MM.1S (cell line): ENCODE results near the gene NFATC1.

Source experiments
- DNase-seq: peaks from one replicate; pipeline ENCODE4 v3.0.0-alpha.2; 2015
- H2AFZ ChIP-seq: fragments of 300-600 bp; sonication (generic); 2 replicates; pipeline ENCODE4 v1.6.0; 2016; ENCODE audit warnings: antibody characterized with exemption, low read length
- H3F3A ChIP-seq: fragments of 300-600 bp; sonication (generic); 2 replicates; pipeline ENCODE4 v1.6.1; 2016; ENCODE audit warnings: mild to moderate bottlenecking, antibody characterized with exemption, low read length, moderate library complexity, mixed read lengths; ENCODE audit not compliant: insufficient read depth
- H3K27ac ChIP-seq: fragments of 300-600 bp; sonication (generic); 2 replicates; pipeline ENCODE4 v1.5.1; 2016; ENCODE audit warnings: mild to moderate bottlenecking, low read length
- H3K27me3 ChIP-seq: fragments of 300-600 bp; sonication (generic); replicated peaks from 2 replicates; pipeline ENCODE4 v1.6.0; 2016; ENCODE audit warnings: low read length; ENCODE audit not compliant: insufficient read depth
- H3K36me3 ChIP-seq: fragments of 300-600 bp; sonication (generic); replicated peaks from 2 replicates; pipeline ENCODE4 v1.6.1; 2016; ENCODE audit warnings: mild to moderate bottlenecking, low read length, mixed read lengths; ENCODE audit not compliant: insufficient read depth
- H3K4me1 ChIP-seq: fragments of 300-600 bp; sonication (generic); 2 replicates; pipeline ENCODE4 v1.6.1; 2016; ENCODE audit warnings: low read length, mixed read lengths
- H3K4me2 ChIP-seq: fragments of 300-600 bp; sonication (generic); 2 replicates; pipeline ENCODE4 v1.6.0; 2016; ENCODE audit warnings: low read depth, low read length
- H3K4me3 ChIP-seq: fragments of 300-600 bp; sonication (generic); 2 replicates; pipeline ENCODE4 v1.5.1; 2016; ENCODE audit warnings: low read length, mixed read lengths
- H3K79me2 ChIP-seq: fragments of 300-600 bp; sonication (generic); 2 replicates; pipeline ENCODE4 v1.6.1; 2016; ENCODE audit warnings: mixed run types, low read length, mixed read lengths
- H3K9ac ChIP-seq: fragments of 300-600 bp; sonication (generic); 2 replicates; pipeline ENCODE4 v1.6.1; 2016; ENCODE audit warnings: low read length, mixed read lengths
- H3K9me2 ChIP-seq: fragments of 300-600 bp; sonication (generic); replicated peaks from 2 replicates; pipeline ENCODE4 v1.6.1; 2016; ENCODE audit warnings: mild to moderate bottlenecking, low read length, mixed read lengths; ENCODE audit not compliant: insufficient read depth
- H3K9me3 ChIP-seq: fragments of 300-600 bp; sonication (generic); replicated peaks from 2 replicates; pipeline ENCODE4 v1.6.1; 2016; ENCODE audit warnings: mild to moderate bottlenecking, low read length, mixed read lengths; ENCODE audit not compliant: insufficient read depth
- H4K20me1 ChIP-seq: fragments of 300-600 bp; sonication (generic); 2 replicates; pipeline ENCODE4 v1.6.1; 2016; ENCODE audit warnings: mild to moderate bottlenecking, low read length, moderate library complexity, mixed read lengths; ENCODE audit not compliant: insufficient read depth
- EZH2 ChIP-seq: fragments of 300-600 bp; sonication (generic); optimal IDR thresholded peaks from 2 replicates; pipeline ENCODE3; 2017; ENCODE audit warnings: low read depth, mild to moderate bottlenecking, antibody characterized with exemption, low read length, mixed read lengths
- EZH2phosphoT487 ChIP-seq: fragments of 300-600 bp; sonication (generic); IDR thresholded peaks from 2 replicates; pipeline ENCODE4 v1.6.1; 2018; ENCODE audit warnings: antibody characterized with exemption, low read length
- TF ChIP-seq, protein P1 (sequence below): fragments of 300-600 bp; sonication (generic); IDR thresholded peaks from 2 replicates; pipeline ENCODE4 v1.5.1; 2016; ENCODE audit warnings: antibody characterized with exemption, low read length, mixed read lengths

NFATC1 gene

DNA sequence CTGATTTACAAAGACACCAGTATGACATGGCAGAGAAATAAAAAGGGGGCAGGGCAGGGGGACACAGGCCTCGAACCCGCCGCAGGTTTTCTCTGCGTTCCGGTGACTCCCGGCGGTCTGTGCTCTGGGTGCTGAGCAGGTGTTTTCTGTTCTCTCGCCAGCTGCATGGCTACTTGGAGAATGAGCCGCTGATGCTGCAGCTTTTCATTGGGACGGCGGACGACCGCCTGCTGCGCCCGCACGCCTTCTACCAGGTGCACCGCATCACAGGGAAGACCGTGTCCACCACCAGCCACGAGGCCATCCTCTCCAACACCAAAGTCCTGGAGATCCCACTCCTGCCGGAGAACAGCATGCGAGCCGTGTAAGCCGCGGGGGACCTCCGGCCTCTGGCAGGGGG lies 52.9 kb downstream of the NFATC1 start:
- H3F3A ChIP-seq, result no peaks in the 10 kb centered on the region
- no peaks in the 10 kb centered on the region for H3K36me3 ChIP-seq
- H3K9me2 ChIP-seq, result no peaks in the 10 kb centered on the region
- H3K4me1 ChIP-seq, result no peaks in the 10 kb centered on the region
- H3K9ac ChIP-seq, result no peak overlapping the region
- DNase-seq, result no peak
- no peak overlapping the region for H3K27ac ChIP-seq
- H3K27me3 ChIP-seq, result no peaks in the 10 kb centered on the region
- TF ChIP-seq EZH2phosphoT487 (no peak), EZH2 (no peak)
- TF ChIP-seq, protein P1, sequence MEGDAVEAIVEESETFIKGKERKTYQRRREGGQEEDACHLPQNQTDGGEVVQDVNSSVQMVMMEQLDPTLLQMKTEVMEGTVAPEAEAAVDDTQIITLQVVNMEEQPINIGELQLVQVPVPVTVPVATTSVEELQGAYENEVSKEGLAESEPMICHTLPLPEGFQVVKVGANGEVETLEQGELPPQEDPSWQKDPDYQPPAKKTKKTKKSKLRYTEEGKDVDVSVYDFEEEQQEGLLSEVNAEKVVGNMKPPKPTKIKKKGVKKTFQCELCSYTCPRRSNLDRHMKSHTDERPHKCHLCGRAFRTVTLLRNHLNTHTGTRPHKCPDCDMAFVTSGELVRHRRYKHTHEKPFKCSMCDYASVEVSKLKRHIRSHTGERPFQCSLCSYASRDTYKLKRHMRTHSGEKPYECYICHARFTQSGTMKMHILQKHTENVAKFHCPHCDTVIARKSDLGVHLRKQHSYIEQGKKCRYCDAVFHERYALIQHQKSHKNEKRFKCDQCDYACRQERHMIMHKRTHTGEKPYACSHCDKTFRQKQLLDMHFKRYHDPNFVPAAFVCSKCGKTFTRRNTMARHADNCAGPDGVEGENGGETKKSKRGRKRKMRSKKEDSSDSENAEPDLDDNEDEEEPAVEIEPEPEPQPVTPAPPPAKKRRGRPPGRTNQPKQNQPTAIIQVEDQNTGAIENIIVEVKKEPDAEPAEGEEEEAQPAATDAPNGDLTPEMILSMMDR, result no peak
- H3K79me2 ChIP-seq, result no peaks in the 10 kb centered on the region
- no peaks in the 10 kb centered on the region for H4K20me1 ChIP-seq
- H3K9me3 ChIP-seq, result no peaks in the 10 kb centered on the region
- no peak overlapping the region for H3K4me3 ChIP-seq
- H2AFZ ChIP-seq, result no peak overlapping the region
- H3K4me2 ChIP-seq, result no peak overlapping the region

DNA sequence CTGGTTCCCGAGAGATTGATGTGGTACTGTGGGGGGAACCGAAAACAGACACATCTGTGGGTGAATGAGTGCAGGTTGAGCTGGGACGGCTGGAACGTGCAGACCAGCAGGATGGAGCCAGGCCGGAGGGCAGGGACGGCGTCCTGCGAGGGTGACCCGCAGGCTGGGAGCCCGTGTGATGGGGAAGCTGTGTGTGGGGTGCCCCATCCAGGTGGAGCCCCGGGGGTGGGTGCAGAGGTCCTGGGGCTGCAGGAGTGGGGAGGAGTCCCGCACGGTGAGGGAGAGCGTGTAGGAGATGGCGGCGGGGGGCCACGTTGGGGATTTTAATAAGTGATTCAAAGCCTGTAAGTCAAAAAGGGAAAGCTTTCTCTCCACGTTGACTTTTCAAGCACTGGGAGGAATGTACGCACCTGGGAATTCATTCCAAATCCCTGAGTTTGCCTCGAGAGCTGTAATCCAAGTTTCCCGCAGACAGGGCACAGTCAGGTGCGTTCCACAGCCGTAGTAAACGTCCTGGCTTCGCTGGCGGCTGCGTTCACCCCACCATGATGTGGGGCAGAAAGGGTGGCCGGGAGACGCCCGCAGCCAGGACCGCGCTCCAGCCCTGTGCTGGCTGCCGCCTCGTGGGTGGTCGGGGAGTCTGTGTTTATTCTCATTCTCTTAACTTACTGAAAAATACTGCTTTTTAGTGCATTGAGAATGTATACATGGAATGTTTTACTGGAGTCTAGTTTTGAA lies 54.0 kb downstream of the NFATC1 start:
- H3K27me3 ChIP-seq, result no peaks in the 10 kb centered on the region
- TF ChIP-seq EZH2phosphoT487, result no peak
- TF ChIP-seq, protein P1, result no peak
- no peak for TF ChIP-seq EZH2
- no peak overlapping the region for H3K9ac ChIP-seq
- no peaks in the 10 kb centered on the region for H3K79me2 ChIP-seq
- H4K20me1 ChIP-seq, result no peaks in the 10 kb centered on the region
- H2AFZ ChIP-seq, result no peak overlapping the region
- no peaks in the 10 kb centered on the region for H3F3A ChIP-seq
- no peaks in the 10 kb centered on the region for H3K9me3 ChIP-seq
- H3K36me3 ChIP-seq, result no peaks in the 10 kb centered on the region
- no peaks in the 10 kb centered on the region for H3K4me1 ChIP-seq
- no peak overlapping the region for H3K4me2 ChIP-seq
- H3K9me2 ChIP-seq, result no peaks in the 10 kb centered on the region
- DNase-seq, result no peak
- H3K4me3 ChIP-seq, result no peak overlapping the region
- H3K27ac ChIP-seq, result no peak overlapping the region

DNA sequence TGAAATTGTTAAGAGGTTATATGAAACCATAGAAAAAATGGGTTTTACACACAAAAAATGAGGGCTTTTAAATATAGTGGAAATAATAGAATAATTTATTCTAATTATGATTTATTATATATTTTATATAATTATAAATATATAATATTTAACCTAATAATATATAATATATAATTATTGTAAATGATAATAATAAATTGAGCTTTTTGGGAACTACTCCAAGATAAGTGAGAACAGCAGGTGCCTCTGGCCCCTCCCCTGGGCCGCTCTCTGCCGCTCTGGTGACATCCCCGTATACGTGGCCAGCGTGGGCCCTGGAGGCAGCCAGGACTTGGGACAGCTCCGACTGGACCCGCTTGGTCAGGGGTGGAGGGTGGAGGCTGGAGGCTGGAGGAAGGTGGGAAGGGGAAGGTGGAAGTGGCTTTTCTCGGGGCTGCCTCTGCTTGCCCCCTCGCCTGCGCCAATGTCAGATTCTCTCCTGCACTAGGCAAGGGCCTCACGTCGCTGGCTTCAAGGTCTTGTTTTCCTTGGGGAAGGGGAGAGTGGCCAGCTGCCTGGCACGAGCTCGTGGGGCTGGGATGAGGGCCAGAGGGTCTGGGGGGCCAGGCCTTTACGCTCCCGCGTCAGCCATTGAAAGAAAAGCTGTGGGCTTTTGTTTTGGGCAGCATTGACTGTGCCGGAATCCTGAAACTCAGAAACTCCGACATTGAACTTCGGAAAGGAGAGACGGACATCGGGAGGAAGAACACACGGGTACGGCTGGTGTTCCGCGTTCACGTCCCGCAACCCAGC lies 54.8 kb downstream of the NFATC1 start:
- Histone ChIP-seq H3K27ac (no peak overlapping the region), H3K27me3 (no peaks in the 10 kb centered on the region), H3K79me2 (no peaks in the 10 kb centered on the region), H3K4me3 (no peak overlapping the region), H3K9ac (no peak overlapping the region), H3K4me2 (no peak overlapping the region), H3K36me3 (no peaks in the 10 kb centered on the region), H3K9me2 (no peaks in the 10 kb centered on the region), H3K4me1 (no peaks in the 10 kb centered on the region), H2AFZ (no peak overlapping the region), H3K9me3 (no peaks in the 10 kb centered on the region), H4K20me1 (no peaks in the 10 kb centered on the region), H3F3A (no peaks in the 10 kb centered on the region)
- DNase-seq, result no peak
- TF ChIP-seq EZH2 (no peak), EZH2phosphoT487 (no peak)
- TF ChIP-seq, protein P1, result no peak
